H9 (cell line): ENCODE measurements around the gene KIAA0825. TPM values are rescaled to one million over a fixed set of nuclear protein-coding genes. Genes with fewer than 3 reads are reported as not detected.

Experiments
- DNase-seq: peaks from one replicate; pipeline ENCODE4 v3.0.0-alpha.2; 2017
- H2AFZ ChIP-seq: one replicate; pipeline ENCODE4 v1.6.1; 2013; ENCODE audit warnings: mild to moderate bottlenecking, low read length, control low read depth, moderate library complexity
- H2AK5ac ChIP-seq: 2 replicates; pipeline ENCODE4 v1.6.1; 2013; ENCODE audit warnings: low read length, control low read depth, mixed read lengths; ENCODE audit not compliant: insufficient read length
- H2BK120ac ChIP-seq: one replicate; pipeline ENCODE4 v1.6.1; 2013; ENCODE audit warnings: low read depth, mild to moderate bottlenecking, low read length, control low read depth, inconsistent platforms; ENCODE audit not compliant: poor library complexity, severe bottlenecking
- H2BK12ac ChIP-seq: 2 replicates; pipeline ENCODE4 v1.6.1; 2013; ENCODE audit warnings: low read length, control low read depth, mixed read lengths, low read depth; ENCODE audit not compliant: insufficient read length
- H2BK15ac ChIP-seq: 2 replicates; pipeline ENCODE4 v1.6.1; 2013; ENCODE audit warnings: low read depth, low read length, control low read depth
- H2BK20ac ChIP-seq: one replicate; pipeline ENCODE4 v1.6.1; 2013; ENCODE audit warnings: low read depth, mild to moderate bottlenecking, low read length, control low read depth, inconsistent platforms; ENCODE audit not compliant: poor library complexity, severe bottlenecking
- H2BK5ac ChIP-seq: 2 replicates; pipeline ENCODE4 v1.6.1; 2013; ENCODE audit warnings: low read length, control low read depth, mixed read lengths; ENCODE audit not compliant: insufficient read length
- H3K14ac ChIP-seq: 2 replicates; pipeline ENCODE4 v1.6.1; 2013; ENCODE audit warnings: low read length, control low read depth; ENCODE audit not compliant: insufficient read depth
- H3K18ac ChIP-seq: 2 replicates; pipeline ENCODE4 v1.6.1; 2013; ENCODE audit warnings: low read depth, mild to moderate bottlenecking, mixed read lengths, low read length, control low read depth; ENCODE audit not compliant: insufficient read length
- H3K23ac ChIP-seq: 2 replicates; pipeline ENCODE4 v1.6.1; 2013; ENCODE audit warnings: low read length, control low read depth, mixed read lengths, low read depth; ENCODE audit not compliant: insufficient read length
- H3K23me2 ChIP-seq: 2 replicates; pipeline ENCODE4 v1.6.1; 2013; ENCODE audit warnings: low read depth, mild to moderate bottlenecking, mixed read lengths, low read length, control low read depth; ENCODE audit not compliant: insufficient read length, poor library complexity, severe bottlenecking
- H3K27ac ChIP-seq: 2 replicates; pipeline ENCODE4 v1.5.1; 2013; ENCODE audit warnings: low read length, control low read depth, mixed read lengths, low read depth; ENCODE audit not compliant: insufficient read length
- H3K27me3 ChIP-seq: 2 replicates; pipeline ENCODE4 v1.6.1; 2013; ENCODE audit warnings: low read length, control low read depth, inconsistent platforms; ENCODE audit not compliant: insufficient read depth
- H3K4ac ChIP-seq: 2 replicates; pipeline ENCODE4 v1.6.1; 2013; ENCODE audit warnings: low read depth, mild to moderate bottlenecking, control low read depth, inconsistent platforms, low read length, moderate library complexity
- H3K4me1 ChIP-seq: 2 replicates; pipeline ENCODE4 v1.6.1; 2013; ENCODE audit warnings: low read length, control low read depth, inconsistent platforms; ENCODE audit not compliant: insufficient read depth
- H3K4me2 ChIP-seq: 2 replicates; pipeline ENCODE4 v1.6.1; 2013; ENCODE audit warnings: low read length, control low read depth, mixed read lengths; ENCODE audit not compliant: insufficient read length, insufficient read depth
- H3K56ac ChIP-seq: 2 replicates; pipeline ENCODE4 v1.6.1; 2013; ENCODE audit warnings: low read depth, mild to moderate bottlenecking, mixed read lengths, low read length, control low read depth; ENCODE audit not compliant: insufficient read length
- H3K79me1 ChIP-seq: 2 replicates; pipeline ENCODE4 v1.6.1; 2013; ENCODE audit warnings: low read depth, mild to moderate bottlenecking, moderate library complexity, low read length, control low read depth, inconsistent platforms; ENCODE audit not compliant: insufficient read depth, poor library complexity, severe bottlenecking
- H3K79me2 ChIP-seq: 2 replicates; pipeline ENCODE4 v1.6.1; 2013; ENCODE audit warnings: low read length, control low read depth, inconsistent platforms; ENCODE audit not compliant: insufficient read depth
- H3K9ac ChIP-seq: 2 replicates; pipeline ENCODE4 v1.6.1; 2013; ENCODE audit warnings: low read length, control low read depth, mixed read lengths; ENCODE audit not compliant: insufficient read length; ENCODE audit errors: extremely low read depth
- H3K9me3 ChIP-seq: one replicate; pipeline ENCODE4 v1.6.1; 2013; ENCODE audit warnings: low read depth, low read length, inconsistent platforms; ENCODE audit not compliant: control insufficient read depth
- H3T11ph ChIP-seq: one replicate; pipeline ENCODE4 v1.6.1; 2013; ENCODE audit warnings: mild to moderate bottlenecking, low read length, control low read depth, inconsistent platforms
- H4K20me1 ChIP-seq: one replicate; pipeline ENCODE4 v1.6.1; 2013; ENCODE audit not compliant: control insufficient read depth, insufficient read length, insufficient read depth
- H4K5ac ChIP-seq: 2 replicates; pipeline ENCODE4 v1.6.1; 2013; ENCODE audit warnings: low read depth, mild to moderate bottlenecking, mixed read lengths, low read length, control low read depth; ENCODE audit not compliant: insufficient read length
- H4K8ac ChIP-seq: replicated peaks from 2 replicates; pipeline ENCODE4 v1.6.1; 2013; ENCODE audit warnings: low read length, control low read depth, mixed read lengths, low read depth; ENCODE audit not compliant: insufficient read length
- H4K91ac ChIP-seq: 2 replicates; pipeline ENCODE4 v1.6.1; 2013; ENCODE audit warnings: low read depth, mild to moderate bottlenecking, moderate library complexity, mixed read lengths, low read length, control low read depth; ENCODE audit not compliant: insufficient read length
- H3K27ac Mint-ChIP-seq, 3 experiments: 2 replicates in 2 of 3; 3 replicates in 1 of 3; pipeline ENCODE4 v1.8.0; 2020 to 2021; ENCODE audit warnings: mixed read lengths in 3 of 3, mild to moderate bottlenecking in 1 of 3, moderate library complexity in 1 of 3
- H3K27me3 Mint-ChIP-seq: 2 replicates; pipeline ENCODE4 v1.8.0; 2021; ENCODE audit warnings: low read depth, mild to moderate bottlenecking, moderate library complexity, mixed read lengths
- H3K36me3 Mint-ChIP-seq, 3 experiments: 2 replicates in 2 of 3; 3 replicates in 1 of 3; pipeline ENCODE4 v1.8.0; 2020 to 2021; ENCODE audit warnings: low read depth in 3 of 3, mixed read lengths in 3 of 3; ENCODE audit not compliant: insufficient read depth in 1 of 3
- H3K4me1 Mint-ChIP-seq, 2 experiments: 2 replicates each; pipeline ENCODE4 v1.8.0; 2020; ENCODE audit warnings: mixed read lengths in 2 of 2
- H3K4me3 Mint-ChIP-seq, 2 experiments: 2 replicates in 1 of 2; 3 replicates in 1 of 2; pipeline ENCODE4 v1.8.0; 2020 to 2021; ENCODE audit warnings: mild to moderate bottlenecking in 2 of 2, mixed read lengths in 2 of 2, moderate library complexity in 1 of 2
- H3K9me3 Mint-ChIP-seq, 2 experiments: 2 replicates in 1 of 2; 3 replicates in 1 of 2; pipeline ENCODE4 v1.8.0; 2020; ENCODE audit warnings: mild to moderate bottlenecking in 2 of 2, mixed read lengths in 2 of 2, moderate library complexity in 1 of 2
- CTCF ChIP-seq: fragments of 200-600 bp; sonication (generic); conservative IDR thresholded peaks from 3 replicates; pipeline ENCODE4 v1.8.0; 2021; ENCODE audit warnings: antibody characterized with exemption, mild to moderate bottlenecking
- WGBS: extraction: QIAGEN DNeasy Blood & Tissue Kit; methylation state at CpG from one replicate; pipeline ENCODE4 v1.1.7; 2013; ENCODE audit warnings: missing lambda C conversion rate, low lambda C conversion rate, mixed read lengths; ENCODE audit not compliant: insufficient read length; ENCODE audit errors: extremely low coverage; 5-methylcytosine and 5-hydroxymethylcytosine counted together
- total RNA-seq: library from RNA; stranded (reverse); gene quantifications from 2 replicates; pipeline ENCODE4 v1.2.1, GENCODE V29; 2021

The KIAA0825 gene
- total RNA-seq, 1 experiment from 2014 or later, result 1.8 TPM

GRCh38 chr5:94362857-94363256 is 255.5 kb downstream of the KIAA0825 start:
- Mint-ChIP-seq H3K27ac (peak overlapping the region; percentile 88 to 95 (median 95); a peak in 6 of 7 replicates), H3K4me3 (peak overlapping the region in 1 of 2 experiments; percentile 85; a peak in 2 of 5 replicates), H3K36me3 (peaks cover 14 to 26% (median 26%) of the 10 kb centered on the region in 3 experiments), H3K4me1 (peaks cover 55 to 63% of the 10 kb centered on the region in 2 experiments), H3K27me3 (no peaks in the 10 kb centered on the region), H3K9me3 (peaks cover 4 to 10% of the 10 kb centered on the region in 2 experiments; a peak in 3 of 5 replicates)
- TF ChIP-seq CTCF, result no peak
- Histone ChIP-seq H3K9ac (no peak overlapping the region), H2AK5ac (no peak overlapping the region), H3K56ac (no peak overlapping the region), H3K79me2 (peaks cover 27% of the 10 kb centered on the region; the same call in 1 of the 2 replicates), H2BK12ac (no peak overlapping the region), H3T11ph (peak overlapping the region; percentile 80), H4K20me1 (no peaks in the 10 kb centered on the region), H3K18ac (no peak overlapping the region), H4K8ac (no peak overlapping the region), H4K91ac (no peak overlapping the region), H3K4ac (no peak overlapping the region; the same call in 1 of the 2 replicates), H2BK5ac (no peak overlapping the region), H3K27me3 (no peaks in the 10 kb centered on the region), H3K4me2 (peak overlapping the region; percentile 93), H2BK15ac (no peak overlapping the region), H3K4me1 (peaks cover 4% of the 10 kb centered on the region; the same call in 1 of the 2 replicates), H3K14ac (no peak overlapping the region), H3K23ac (no peak overlapping the region), H2BK20ac (no peak overlapping the region), H3K23me2 (peaks cover 5% of the 10 kb centered on the region), H3K27ac (peak overlapping the region; percentile 96), H3K79me1 (no peaks in the 10 kb centered on the region), H2BK120ac (peak overlapping the region; percentile 74), H2AFZ (no peak overlapping the region), H4K5ac (no peak overlapping the region), H3K9me3 (no peaks in the 10 kb centered on the region)
- WGBS, result no CpG with 5 or more reads among the region's 1 CpG
- DNase-seq, result no peak
